HL-60/S4 treated with retinoic acid at 250 ng/mL for 4 days and 3 days (cell line): ENCODE measurements around the gene PRKG1.

Experiments
- in situ Hi-C: fragments of 300-500 bp; cut with MboI; formaldehyde crosslinking; loops from 2 replicates; pipeline ENCODE4 v1.7.0; 2022; ENCODE audit warnings: low sequenced_read_pairs

The PRKG1 gene

GRCh38 chr10:52318822-52319464, 1244.7 kb downstream of the PRKG1 start:
- in situ Hi-C loops: no loop called here

GRCh38 chr10:52319926-52320325, 1245.6 kb downstream of the PRKG1 start:
- in situ Hi-C loops: no loop called here

GRCh38 chr10:52322323-52322722, 1248.0 kb downstream of the PRKG1 start:
- in situ Hi-C loops: no loop called here

GRCh38 chr10:52322936-52323335, 1248.6 kb downstream of the PRKG1 start:
- in situ Hi-C loops: no loop called here

GRCh38 chr10:52326382-52326781, 1252.1 kb downstream of the PRKG1 start:
- in situ Hi-C loops: no loop called here

GRCh38 chr10:52331638-52332364, 1257.5 kb downstream of the PRKG1 start:
- in situ Hi-C loops: no loop called here

GRCh38 chr10:52332815-52333214, 1258.5 kb downstream of the PRKG1 start:
- in situ Hi-C loops: no loop called here

- in situ Hi-C loops: no loop called here
Observed at GRCh38 chr10:52334595-52334994, 1260.3 kb downstream of the PRKG1 start.

- in situ Hi-C loops: no loop called here
Observed at GRCh38 chr10:52335665-52336064, 1261.4 kb downstream of the PRKG1 start.

GRCh38 chr10:52337225-52337624, 1262.9 kb downstream of the PRKG1 start:
- in situ Hi-C loops: no loop called here

GRCh38 chr10:52343439-52343838, 1269.2 kb downstream of the PRKG1 start:
- in situ Hi-C loops: no loop called here

- in situ Hi-C loops: no loop called here
Observed at GRCh38 chr10:52346394-52347326, 1272.4 kb downstream of the PRKG1 start.

- in situ Hi-C loops: no loop called here
Observed at GRCh38 chr10:52347327-52347667, 1273.0 kb downstream of the PRKG1 start.
